ENCODE data around the gene EML6.

DNA sequence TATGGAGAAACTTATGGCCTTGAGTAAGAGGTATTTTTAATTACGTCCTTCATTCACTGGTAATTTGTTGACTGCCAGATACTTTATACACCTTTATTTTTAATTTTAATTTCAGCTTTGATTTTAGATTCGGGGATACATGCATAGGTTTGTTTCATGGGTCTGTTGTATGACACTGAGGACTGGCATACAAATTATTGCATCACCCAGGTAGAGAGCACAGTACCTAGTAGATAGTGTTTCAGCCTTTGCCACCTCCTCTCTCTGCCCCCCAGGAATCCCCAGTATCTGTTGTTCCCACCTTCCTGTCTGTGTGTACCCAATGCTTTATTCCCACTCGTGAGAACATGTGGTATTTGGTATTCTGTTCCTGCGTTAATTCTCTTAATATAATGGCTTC, 188.8 kb downstream of the EML6 start:
- TF ChIP-seq, protein P1, sequence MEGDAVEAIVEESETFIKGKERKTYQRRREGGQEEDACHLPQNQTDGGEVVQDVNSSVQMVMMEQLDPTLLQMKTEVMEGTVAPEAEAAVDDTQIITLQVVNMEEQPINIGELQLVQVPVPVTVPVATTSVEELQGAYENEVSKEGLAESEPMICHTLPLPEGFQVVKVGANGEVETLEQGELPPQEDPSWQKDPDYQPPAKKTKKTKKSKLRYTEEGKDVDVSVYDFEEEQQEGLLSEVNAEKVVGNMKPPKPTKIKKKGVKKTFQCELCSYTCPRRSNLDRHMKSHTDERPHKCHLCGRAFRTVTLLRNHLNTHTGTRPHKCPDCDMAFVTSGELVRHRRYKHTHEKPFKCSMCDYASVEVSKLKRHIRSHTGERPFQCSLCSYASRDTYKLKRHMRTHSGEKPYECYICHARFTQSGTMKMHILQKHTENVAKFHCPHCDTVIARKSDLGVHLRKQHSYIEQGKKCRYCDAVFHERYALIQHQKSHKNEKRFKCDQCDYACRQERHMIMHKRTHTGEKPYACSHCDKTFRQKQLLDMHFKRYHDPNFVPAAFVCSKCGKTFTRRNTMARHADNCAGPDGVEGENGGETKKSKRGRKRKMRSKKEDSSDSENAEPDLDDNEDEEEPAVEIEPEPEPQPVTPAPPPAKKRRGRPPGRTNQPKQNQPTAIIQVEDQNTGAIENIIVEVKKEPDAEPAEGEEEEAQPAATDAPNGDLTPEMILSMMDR (IDR thresholded peaks at IDR 0.05) = no peak
- no peak for TF ChIP-seq POLR2A (IDR thresholded peaks at IDR 0.05)

Measured in Peyer's patch (tissue), 4 donors.